ENCODE data around the gene ANO1.

- TF ChIP-seq CTCF (IDR thresholded peaks at IDR 0.05 in 4 of 5, conservative IDR thresholded peaks at IDR 0.05 in 1 of 5) = no peak
- no peak for TF ChIP-seq POLR2A (IDR thresholded peaks at IDR 0.05)
Observed at GRCh38 chr11:70156291-70157037, 78.3 kb downstream of the ANO1 start.
